Gastrocnemius medialis (tissue), 4 donors: ENCODE measurements around the gene TPRX1. TPM values are rescaled to one million over a fixed set of nuclear protein-coding genes. Genes with fewer than 3 reads are reported as not detected.
"Not testable (repeated sequence)": the region's sequence is repeated elsewhere in the genome, so short reads cannot be mapped to it uniquely, and the experiment has no call there.

Source experiments
- ATAC-seq, 2 donors: fragments of 150-250 bp; one replicate each; pipeline ENCODE4 v1.9.1; 2016
- DNase-seq, 2 donors: peaks; one replicate each; pipeline ENCODE4 v3.0.0-alpha.2; 2019
- H3K27ac ChIP-seq, 4 donors: fragments of 200-600 bp; sonication (generic); 1 replicate in 1 of 4; 2 replicates in 3 of 4; pipeline ENCODE4 v1.5.1; 2016 to 2018; ENCODE audit warnings: mild to moderate bottlenecking in 2 of 4, moderate library complexity in 1 of 4
- H3K27me3 ChIP-seq, 3 donors: fragments of 200-600 bp; sonication (generic) in 2 of 3; 1 replicate in 1 of 3; 2 replicates in 2 of 3; pipeline versions ENCODE4 v1.5.1 to v1.6.0; 2016 to 2019; ENCODE audit warnings: mild to moderate bottlenecking in 1 of 3, moderate library complexity in 1 of 3
- H3K36me3 ChIP-seq, 2 donors: fragments of 200-600 bp; sonication (generic) in 1 of 2; one replicate each; pipeline ENCODE4 v1.5.1; 2017 to 2018
- H3K4me1 ChIP-seq, 2 donors: fragments of 200-600 bp; sonication (generic) in 1 of 2; one replicate each; pipeline ENCODE4 v1.5.1; 2016 to 2017; ENCODE audit warnings: mild to moderate bottlenecking in 2 of 2
- H3K4me3 ChIP-seq, 4 donors: fragments of 200-600 bp; sonication (generic) in 3 of 4; 1 replicate in 1 of 4; 2 replicates in 3 of 4; pipeline ENCODE4 v1.5.1; 2016 to 2019; ENCODE audit warnings: mild to moderate bottlenecking in 2 of 4
- H3K9me3 ChIP-seq, 3 donors: fragments of 200-600 bp; sonication (generic) in 2 of 3; 1 replicate in 1 of 3; 2 replicates in 2 of 3; pipeline ENCODE4 v1.5.1; 2016 to 2019
- CTCF ChIP-seq, 5 experiments: fragments of 450-650 bp in 3 of 5; fragments of 200-600 bp in 2 of 5; sonication (generic) in 2 of 5; IDR thresholded peaks in 4 of 5; conservative IDR thresholded peaks in 1 of 5; 1 replicate in 4 of 5; 2 replicates in 1 of 5; pipeline ENCODE4 v1.5.1; 2016 to 2019; ENCODE audit warnings: antibody characterized with exemption in 5 of 5, mild to moderate bottlenecking in 3 of 5, moderate library complexity in 3 of 5
- POLR2A ChIP-seq, 2 donors: fragments of 450-650 bp; IDR thresholded peaks; one replicate each; pipeline ENCODE4 v1.6.1; 2017; ENCODE audit warnings: antibody characterized with exemption in 2 of 2, mild to moderate bottlenecking in 2 of 2, moderate library complexity in 2 of 2
- in situ Hi-C, 4 donors: fragments of 200-750 bp; cut with MboI; loops; one replicate each; pipeline versions ENCODE4 v1.15.0 to v1.8.0; 2017; ENCODE audit warnings: low sequenced_read_pairs in 4 of 4
- intact Hi-C: fragments of 100-400 bp; cut with DNase I; formaldehyde crosslinking; loops from one replicate; pipeline ENCODE4 v1.15.1; 2023; ENCODE audit warnings: low total_unique reads
- total RNA-seq, 4 donors: library from RNA; depleted of rRNA; stranded (reverse); fragments of >200 nt; gene quantifications; one replicate each; pipeline versions ENCODE4 v1.1.0 to v1.2.3, GENCODE V29; 2016

TPRX1 gene
- total RNA-seq: not detected

- H3K9me3 ChIP-seq, H3K27ac ChIP-seq, intact Hi-C loops, in situ Hi-C loops, H3K36me3 ChIP-seq, H3K4me3 ChIP-seq, DNase-seq, H3K27me3 ChIP-seq, H3K4me1 ChIP-seq, ATAC-seq: not testable (repeated sequence)
These were observed at the start of gene TPRX1 for GRCh38 chr19:47804451-47804850. Gene TPRX1 (minus strand): TSS chr19:47804551. CDS start chr19:47804539, 12 bp downstream.

GRCh38 chr19:47853003-47853402 is 48.7 kb upstream of the TPRX1 start:
- intact Hi-C loops: no loop called here
- Histone ChIP-seq H3K4me1 (no peaks in the 10 kb centered on the region), H3K27me3 (peaks cover 17 to 34% (median 27%) of the 10 kb centered on the region in 3 donors), H3K36me3 (no peaks in the 10 kb centered on the region), H3K9me3 (no peaks in the 10 kb centered on the region), H3K4me3 (no peak overlapping the region), H3K27ac (no peak overlapping the region)
- DNase-seq (no peak), ATAC-seq (no peak)
- in situ Hi-C loops: loop anchor here in 1 of 4 donors (25.0 kb wide), 1 partner anchor 134 kb away; the partner anchor contains the start of genes BSPH1 and ELSPBP1
- no peak for TF ChIP-seq POLR2A (IDR thresholded peaks at IDR 0.05)

GRCh38 chr19:47848823-47849473 is 44.6 kb upstream of the TPRX1 start:
- peaks cover 17 to 37% (median 32%) of the 10 kb centered on the region in 3 donors for H3K27me3 ChIP-seq
- no peaks in the 10 kb centered on the region for H3K4me1 ChIP-seq
- DNase-seq (no peak), ATAC-seq (no peak)
- intact Hi-C loops: no loop called here
- H3K27ac ChIP-seq: no peak overlapping the region
- no peaks in the 10 kb centered on the region for H3K9me3 ChIP-seq
- TF ChIP-seq CTCF (IDR thresholded peaks at IDR 0.05 in 4 of 5, conservative IDR thresholded peaks at IDR 0.05 in 1 of 5) (peak in 1 of 5 experiments; percentile 25), POLR2A (IDR thresholded peaks at IDR 0.05) (no peak)
- no peak overlapping the region for H3K4me3 ChIP-seq
- in situ Hi-C loops: no loop called here
- no peaks in the 10 kb centered on the region for H3K36me3 ChIP-seq

GRCh38 chr19:47848425-47848822 is 44.1 kb upstream of the TPRX1 start:
- no peak overlapping the region for H3K27ac ChIP-seq
- H3K27me3 ChIP-seq: peaks cover 17 to 32% (median 32%) of the 10 kb centered on the region in 3 donors
- H3K36me3 ChIP-seq: no peaks in the 10 kb centered on the region
- in situ Hi-C loops: no loop called here
- ATAC-seq (no peak), DNase-seq (no peak)
- TF ChIP-seq CTCF (IDR thresholded peaks at IDR 0.05 in 4 of 5, conservative IDR thresholded peaks at IDR 0.05 in 1 of 5): no peak
- TF ChIP-seq POLR2A (IDR thresholded peaks at IDR 0.05): no peak
- H3K4me3 ChIP-seq: no peak overlapping the region
- H3K9me3 ChIP-seq: no peaks in the 10 kb centered on the region
- no peaks in the 10 kb centered on the region for H3K4me1 ChIP-seq
- intact Hi-C loops: no loop called here

- DNase-seq: no peak
- Histone ChIP-seq H3K9me3 (no peaks in the 10 kb centered on the region), H3K4me1 (no peaks in the 10 kb centered on the region), H3K4me3 (no peak overlapping the region), H3K27me3 (peaks cover 0 to 12% (median 6%) of the 10 kb centered on the region in 3 donors), H3K36me3 (no peaks in the 10 kb centered on the region), H3K27ac (no peak overlapping the region)
- ATAC-seq: no peak
- intact Hi-C loops (no loop called here), in situ Hi-C loops (no loop called here)
- no peak for TF ChIP-seq CTCF (IDR thresholded peaks at IDR 0.05 in 4 of 5, conservative IDR thresholded peaks at IDR 0.05 in 1 of 5)
- no peak for TF ChIP-seq POLR2A (IDR thresholded peaks at IDR 0.05)
These were observed 38.6 kb upstream of the TPRX1 start for GRCh38 chr19:47842941-47843340.
